GM12875 (cell line): ENCODE results near the gene CPNE8.
A peak's percentile ranks its signal among the peaks of the same experiment; 100 is the strongest.

ENCODE experiments used
- H3K4me3 ChIP-seq: one replicate; pipeline ENCODE4 v1.5.1; 2011; ENCODE audit warnings: low read depth, low read length, control low read depth
- TF ChIP-seq, protein P1 (sequence below): IDR thresholded peaks from 2 replicates; pipeline ENCODE4 v1.5.1; 2011; ENCODE audit warnings: low read depth, mild to moderate bottlenecking, control low read depth, inconsistent platforms, low read length, moderate library complexity, borderline replicate concordance; ENCODE audit not compliant: insufficient read depth

Gene CPNE8

DNA sequence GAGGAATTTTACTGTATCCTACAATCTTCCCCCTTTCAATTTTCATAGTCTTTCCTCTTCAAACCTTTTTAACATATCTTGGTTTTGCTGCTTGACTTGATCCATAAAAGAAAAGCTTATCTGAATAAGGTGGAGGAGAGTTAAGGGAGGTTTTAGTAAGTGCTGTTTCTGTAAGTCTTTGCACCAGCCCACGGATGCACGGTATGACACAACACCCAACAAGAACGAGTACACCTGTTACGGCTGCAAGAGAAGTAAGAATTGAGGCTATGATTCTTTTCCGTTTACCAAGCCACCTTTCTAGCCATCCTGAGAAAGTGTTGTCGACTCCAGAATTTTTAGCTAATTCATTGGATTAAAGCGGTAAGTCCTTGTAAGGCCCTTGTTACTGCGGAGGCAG lies 26.1 kb upstream of the CPNE8 start:
- TF ChIP-seq, protein P1, sequence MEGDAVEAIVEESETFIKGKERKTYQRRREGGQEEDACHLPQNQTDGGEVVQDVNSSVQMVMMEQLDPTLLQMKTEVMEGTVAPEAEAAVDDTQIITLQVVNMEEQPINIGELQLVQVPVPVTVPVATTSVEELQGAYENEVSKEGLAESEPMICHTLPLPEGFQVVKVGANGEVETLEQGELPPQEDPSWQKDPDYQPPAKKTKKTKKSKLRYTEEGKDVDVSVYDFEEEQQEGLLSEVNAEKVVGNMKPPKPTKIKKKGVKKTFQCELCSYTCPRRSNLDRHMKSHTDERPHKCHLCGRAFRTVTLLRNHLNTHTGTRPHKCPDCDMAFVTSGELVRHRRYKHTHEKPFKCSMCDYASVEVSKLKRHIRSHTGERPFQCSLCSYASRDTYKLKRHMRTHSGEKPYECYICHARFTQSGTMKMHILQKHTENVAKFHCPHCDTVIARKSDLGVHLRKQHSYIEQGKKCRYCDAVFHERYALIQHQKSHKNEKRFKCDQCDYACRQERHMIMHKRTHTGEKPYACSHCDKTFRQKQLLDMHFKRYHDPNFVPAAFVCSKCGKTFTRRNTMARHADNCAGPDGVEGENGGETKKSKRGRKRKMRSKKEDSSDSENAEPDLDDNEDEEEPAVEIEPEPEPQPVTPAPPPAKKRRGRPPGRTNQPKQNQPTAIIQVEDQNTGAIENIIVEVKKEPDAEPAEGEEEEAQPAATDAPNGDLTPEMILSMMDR = no peak

DNA sequence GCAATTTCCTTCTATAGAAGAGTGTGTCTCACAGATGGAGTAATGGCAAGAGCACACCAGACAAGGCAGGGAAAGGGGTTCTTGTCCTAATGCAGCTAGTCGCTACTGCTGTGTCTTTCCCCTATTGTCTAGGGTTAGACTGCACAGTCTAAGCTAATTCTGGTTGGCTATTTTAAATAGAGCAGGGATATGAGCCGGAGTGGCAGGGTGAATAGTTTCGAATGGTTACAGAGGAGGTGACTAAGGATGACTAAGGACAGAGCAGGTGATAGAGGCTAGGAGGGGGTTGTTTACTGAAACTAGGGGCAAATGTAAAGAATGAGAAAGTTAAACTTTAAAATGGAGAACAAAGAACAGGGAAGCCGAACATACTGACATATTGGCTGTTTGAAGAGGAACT lies 25.6 kb upstream of the CPNE8 start:
- TF ChIP-seq, protein P1 = no peak
- H3K4me3 ChIP-seq = no peak overlapping the region

More for the DNA sequence above, 26.1 kb upstream of the CPNE8 start:
- H3K4me3 ChIP-seq = no peak overlapping the region

DNA sequence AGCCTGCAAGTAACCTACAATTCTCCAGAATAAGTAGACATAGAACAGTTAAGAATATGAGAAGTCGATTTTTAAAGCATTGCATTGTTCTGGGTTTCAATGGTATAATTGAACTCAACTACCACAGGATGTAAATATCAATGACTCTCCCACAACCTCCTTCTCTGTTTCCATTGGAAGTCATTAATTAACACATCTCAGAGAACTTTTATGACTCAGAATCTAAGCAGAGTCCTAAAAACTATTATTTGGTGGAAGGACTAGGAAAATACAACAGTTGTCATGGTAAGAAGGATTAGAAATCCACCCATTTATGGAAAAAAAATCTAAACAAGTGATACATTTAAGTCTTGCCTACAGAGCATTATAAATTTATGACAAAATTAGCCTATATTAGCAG lies 21.1 kb upstream of the CPNE8 start:
- H3K4me3 ChIP-seq = no peak overlapping the region
- TF ChIP-seq, protein P1 = no peak

DNA sequence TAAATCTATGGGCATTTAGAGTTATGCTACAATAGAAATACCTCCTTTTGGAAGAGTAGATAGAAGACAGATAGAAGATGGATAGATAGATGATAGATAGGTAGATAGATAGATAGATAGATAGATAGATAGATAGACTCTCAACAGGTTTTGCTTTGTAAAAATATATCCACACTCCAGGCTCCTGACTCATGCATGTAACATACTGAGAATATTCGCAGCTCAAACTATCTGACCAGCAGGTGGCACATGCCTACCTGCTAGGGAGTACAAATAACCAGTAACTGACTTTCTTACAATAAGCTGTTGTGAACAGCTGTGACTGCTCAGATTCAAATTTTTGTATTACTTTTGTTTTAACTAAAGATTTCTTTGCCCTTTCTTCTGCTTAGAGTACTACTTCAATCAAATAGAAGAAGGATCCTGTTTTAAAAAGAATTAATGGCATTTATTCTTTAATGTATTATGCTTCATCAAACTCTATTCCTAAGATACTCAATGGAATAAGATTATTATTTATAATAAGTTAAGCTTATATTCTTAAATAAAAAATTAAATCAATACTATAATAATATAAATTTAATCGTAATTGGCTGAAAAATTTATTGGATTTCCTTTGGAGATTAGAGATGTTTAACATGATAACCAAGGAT lies 15.8 kb upstream of the CPNE8 start:
- TF ChIP-seq, protein P1 = peak; percentile 59; the same call in 1 of the 2 replicates
- H3K4me3 ChIP-seq = no peak overlapping the region

DNA sequence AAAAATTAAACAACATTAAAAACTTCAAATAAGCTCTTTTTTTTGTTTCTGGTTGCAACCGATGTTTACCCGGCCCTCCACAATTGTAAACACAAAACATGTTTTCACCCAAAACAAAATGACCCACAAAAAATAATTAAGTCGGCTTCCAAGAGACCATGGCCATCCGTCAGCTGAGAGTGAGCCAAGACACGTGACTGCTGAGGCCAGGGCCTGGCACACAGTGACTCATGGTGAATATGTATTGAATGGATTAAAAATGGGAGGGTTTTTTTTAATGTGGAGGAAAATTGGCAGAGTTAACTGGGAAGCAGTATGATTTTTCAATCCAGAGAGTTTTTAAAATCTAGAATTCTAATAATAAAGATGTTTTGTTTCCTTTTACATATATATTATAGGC lies 13.8 kb upstream of the CPNE8 start:
- no peak overlapping the region for H3K4me3 ChIP-seq
- TF ChIP-seq, protein P1 = no peak

DNA sequence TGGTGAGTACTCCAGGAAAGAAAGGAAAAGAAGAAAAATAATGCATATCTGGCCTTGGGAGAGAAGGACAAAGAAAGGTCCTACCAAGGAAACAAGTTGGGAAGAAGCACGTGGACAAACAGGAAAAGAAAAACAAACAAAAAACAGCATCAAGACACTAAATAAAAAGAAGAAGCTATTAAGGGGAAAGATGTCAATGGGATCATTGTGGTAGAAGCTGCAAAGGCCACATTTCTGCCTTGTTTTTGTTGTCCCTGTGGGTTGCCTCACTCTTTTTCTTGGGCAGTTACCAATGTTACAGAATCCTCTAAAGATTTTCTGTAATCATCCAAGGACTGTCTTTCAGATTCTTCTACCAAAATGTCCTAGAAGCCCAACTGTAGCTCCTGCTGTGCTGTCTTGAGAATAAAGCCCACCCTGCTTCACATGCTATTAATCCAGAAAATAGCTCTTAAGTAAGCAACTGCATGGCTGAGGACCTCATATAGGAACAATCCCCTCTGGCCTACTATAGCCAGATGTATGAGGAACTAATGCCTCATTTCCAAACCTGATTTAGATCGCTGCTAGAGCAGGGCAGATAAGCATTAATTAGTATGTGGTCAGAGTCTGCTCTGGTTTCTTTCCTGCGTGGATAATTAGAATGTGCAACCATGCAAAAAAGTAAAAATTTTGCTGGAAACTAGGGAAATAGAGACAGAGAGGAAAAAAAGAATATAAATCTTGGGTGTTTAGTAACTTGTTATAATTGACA lies 10.2 kb upstream of the CPNE8 start:
- H3K4me3 ChIP-seq = no peak overlapping the region
- TF ChIP-seq, protein P1 = no peak

DNA sequence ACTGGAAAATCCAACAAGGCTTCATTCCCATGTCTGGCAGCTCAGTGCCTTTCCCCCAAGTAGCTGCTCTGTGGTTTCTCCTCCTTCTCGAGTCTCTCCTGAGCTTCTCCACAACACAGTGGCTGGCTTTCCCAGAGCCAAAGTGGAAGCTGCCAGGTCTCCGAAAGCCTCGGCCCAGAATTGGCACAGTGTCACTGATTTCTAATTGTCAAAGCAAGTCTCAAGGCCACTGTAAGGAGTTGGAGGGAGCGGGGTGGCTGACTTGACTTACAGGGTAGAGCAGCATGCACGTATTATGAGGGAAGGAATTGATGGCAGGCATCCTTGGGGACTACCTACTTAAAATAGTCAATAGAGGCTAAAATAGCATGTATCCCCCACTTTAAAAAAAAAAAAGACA lies 6.7 kb upstream of the CPNE8 start:
- TF ChIP-seq, protein P1 = no peak

More for the DNA sequence above, 6.7 kb upstream of the CPNE8 start:
- no peak overlapping the region for H3K4me3 ChIP-seq
